PFSK-1 (cell line): ENCODE measurements around the gene SNU13.

Experiments used
- FOXP2 ChIP-seq: optimal IDR thresholded peaks from 2 replicates; pipeline ENCODE3; 2011; ENCODE audit warnings: borderline replicate concordance, control low read depth, inconsistent platforms; ENCODE audit not compliant: insufficient read depth; ENCODE audit errors: extremely low read length, extremely low read depth
- POLR2AphosphoS5 ChIP-seq: IDR thresholded peaks from 2 replicates; pipeline ENCODE4 v1.6.1; 2012; ENCODE audit warnings: low read depth, mild to moderate bottlenecking, control low read depth, low read length, moderate library complexity
- SIN3A ChIP-seq: IDR thresholded peaks from 2 replicates; pipeline ENCODE4 v1.6.1; 2012; ENCODE audit warnings: mild to moderate bottlenecking, low read length, moderate library complexity, borderline replicate concordance; ENCODE audit not compliant: insufficient read depth
- TAF1 ChIP-seq: IDR thresholded peaks from 2 replicates; pipeline ENCODE4 v1.6.1; 2012; ENCODE audit warnings: low read length, control low read depth, borderline replicate concordance; ENCODE audit not compliant: insufficient read depth
- TF ChIP-seq, protein P1 (sequence below), 2 experiments: IDR thresholded peaks; 2 replicates each; pipeline versions ENCODE4 v1.6.1 to v1.8.0; 2011 to 2012; ENCODE audit warnings: low read depth in 2 of 2, low read length in 2 of 2, control low read depth in 1 of 2, inconsistent platforms in 1 of 2, mild to moderate bottlenecking in 1 of 2, moderate library complexity in 1 of 2; ENCODE audit not compliant: insufficient read depth in 1 of 2

Gene SNU13

DNA sequence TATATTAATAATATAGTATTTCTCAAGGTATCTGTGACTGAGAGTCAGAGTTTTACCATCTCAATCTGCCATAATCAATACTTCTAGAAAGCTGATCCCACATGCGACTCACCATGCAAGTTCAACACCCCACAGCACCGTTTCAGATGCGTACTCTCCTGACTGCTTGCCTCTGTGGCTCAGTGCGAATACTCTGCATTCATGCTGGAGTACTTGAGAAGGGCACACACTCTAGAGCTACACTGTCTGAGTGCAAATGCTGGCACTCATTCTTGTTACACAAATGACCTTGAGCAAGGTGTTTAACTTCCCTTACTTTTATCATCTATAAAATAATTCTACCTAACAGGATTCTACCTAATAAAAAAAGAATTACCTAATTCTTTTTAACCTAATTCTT, 12.5 kb downstream of the SNU13 start:
- TF ChIP-seq, protein P1, sequence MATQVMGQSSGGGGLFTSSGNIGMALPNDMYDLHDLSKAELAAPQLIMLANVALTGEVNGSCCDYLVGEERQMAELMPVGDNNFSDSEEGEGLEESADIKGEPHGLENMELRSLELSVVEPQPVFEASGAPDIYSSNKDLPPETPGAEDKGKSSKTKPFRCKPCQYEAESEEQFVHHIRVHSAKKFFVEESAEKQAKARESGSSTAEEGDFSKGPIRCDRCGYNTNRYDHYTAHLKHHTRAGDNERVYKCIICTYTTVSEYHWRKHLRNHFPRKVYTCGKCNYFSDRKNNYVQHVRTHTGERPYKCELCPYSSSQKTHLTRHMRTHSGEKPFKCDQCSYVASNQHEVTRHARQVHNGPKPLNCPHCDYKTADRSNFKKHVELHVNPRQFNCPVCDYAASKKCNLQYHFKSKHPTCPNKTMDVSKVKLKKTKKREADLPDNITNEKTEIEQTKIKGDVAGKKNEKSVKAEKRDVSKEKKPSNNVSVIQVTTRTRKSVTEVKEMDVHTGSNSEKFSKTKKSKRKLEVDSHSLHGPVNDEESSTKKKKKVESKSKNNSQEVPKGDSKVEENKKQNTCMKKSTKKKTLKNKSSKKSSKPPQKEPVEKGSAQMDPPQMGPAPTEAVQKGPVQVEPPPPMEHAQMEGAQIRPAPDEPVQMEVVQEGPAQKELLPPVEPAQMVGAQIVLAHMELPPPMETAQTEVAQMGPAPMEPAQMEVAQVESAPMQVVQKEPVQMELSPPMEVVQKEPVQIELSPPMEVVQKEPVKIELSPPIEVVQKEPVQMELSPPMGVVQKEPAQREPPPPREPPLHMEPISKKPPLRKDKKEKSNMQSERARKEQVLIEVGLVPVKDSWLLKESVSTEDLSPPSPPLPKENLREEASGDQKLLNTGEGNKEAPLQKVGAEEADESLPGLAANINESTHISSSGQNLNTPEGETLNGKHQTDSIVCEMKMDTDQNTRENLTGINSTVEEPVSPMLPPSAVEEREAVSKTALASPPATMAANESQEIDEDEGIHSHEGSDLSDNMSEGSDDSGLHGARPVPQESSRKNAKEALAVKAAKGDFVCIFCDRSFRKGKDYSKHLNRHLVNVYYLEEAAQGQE (IDR thresholded peaks at IDR 0.05; ENCODE audit: insufficient read depth in 1 of 2, low read depth in 2 of 2, low read length in 2 of 2) = no peak
- no peak for TF ChIP-seq SIN3A
- TF ChIP-seq POLR2AphosphoS5 = no peak
- no peak for TF ChIP-seq TAF1
- no peak for TF ChIP-seq FOXP2

DNA sequence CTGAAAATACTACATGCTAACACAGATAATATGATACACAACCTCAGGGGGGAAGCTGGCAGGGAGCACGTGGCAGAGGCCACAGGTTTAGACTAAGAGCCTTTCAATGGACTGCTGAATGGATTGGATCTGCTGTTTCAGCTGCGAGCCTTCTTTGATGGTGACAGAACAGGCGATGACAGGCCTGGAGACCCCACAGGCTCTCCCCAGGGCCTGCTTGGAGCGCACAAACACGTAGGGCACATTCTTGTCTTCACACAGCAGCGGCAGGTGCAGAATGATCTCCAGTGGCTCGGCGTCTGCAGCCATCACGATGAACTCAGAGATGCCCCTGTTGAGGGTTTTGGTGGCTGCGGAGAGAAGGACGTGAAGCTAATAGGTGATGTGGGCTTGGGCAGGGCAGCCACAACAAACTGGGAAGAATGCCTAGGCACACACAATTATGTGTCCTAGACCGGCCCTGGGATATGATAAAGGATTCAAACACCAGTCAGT, 13.8 kb downstream of the SNU13 start:
- TF ChIP-seq TAF1 (no peak), FOXP2 (no peak), POLR2AphosphoS5 (no peak), SIN3A (no peak)
- TF ChIP-seq, protein P1 (IDR thresholded peaks at IDR 0.05; ENCODE audit: insufficient read depth in 1 of 2, low read depth in 2 of 2, low read length in 2 of 2) = no peak

DNA sequence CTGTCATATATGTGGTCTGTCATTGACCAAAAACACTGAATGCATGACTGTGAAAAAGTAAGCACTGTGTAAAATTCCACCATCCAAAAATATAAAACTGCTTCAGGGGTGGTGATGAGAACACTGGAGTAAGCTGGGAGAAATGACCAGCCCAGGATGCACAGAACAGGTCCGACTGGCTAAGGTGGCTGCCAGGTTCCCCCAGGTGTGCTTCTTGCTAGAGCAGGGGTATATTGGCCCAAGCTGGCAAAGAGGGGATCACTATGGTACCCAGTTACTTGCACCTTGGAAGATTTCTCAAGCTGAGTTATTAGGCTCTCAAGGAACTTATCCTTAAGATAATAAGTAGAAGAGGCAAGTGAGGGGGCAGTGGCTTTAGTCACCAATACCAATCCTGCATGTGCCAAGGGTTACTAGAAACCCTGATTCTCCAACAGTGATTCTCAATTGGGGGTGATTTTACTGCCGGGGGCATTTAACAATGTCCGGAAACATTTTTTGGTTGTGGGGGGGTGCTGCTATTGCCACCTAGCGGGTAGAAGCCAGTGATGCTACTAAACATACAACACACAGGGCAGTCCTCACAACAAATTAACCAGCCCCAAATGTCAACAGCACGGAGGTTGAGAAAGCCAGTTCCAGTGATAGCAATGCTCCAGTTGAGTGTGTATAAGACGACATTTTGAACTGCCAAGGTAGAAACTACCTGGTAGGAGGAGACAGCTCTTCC, 15.7 kb downstream of the SNU13 start:
- TF ChIP-seq FOXP2 (no peak), SIN3A (no peak), POLR2AphosphoS5 (no peak), TAF1 (no peak)
- TF ChIP-seq, protein P1 (IDR thresholded peaks at IDR 0.05; ENCODE audit: insufficient read depth in 1 of 2, low read depth in 2 of 2, low read length in 2 of 2) = no peak

DNA sequence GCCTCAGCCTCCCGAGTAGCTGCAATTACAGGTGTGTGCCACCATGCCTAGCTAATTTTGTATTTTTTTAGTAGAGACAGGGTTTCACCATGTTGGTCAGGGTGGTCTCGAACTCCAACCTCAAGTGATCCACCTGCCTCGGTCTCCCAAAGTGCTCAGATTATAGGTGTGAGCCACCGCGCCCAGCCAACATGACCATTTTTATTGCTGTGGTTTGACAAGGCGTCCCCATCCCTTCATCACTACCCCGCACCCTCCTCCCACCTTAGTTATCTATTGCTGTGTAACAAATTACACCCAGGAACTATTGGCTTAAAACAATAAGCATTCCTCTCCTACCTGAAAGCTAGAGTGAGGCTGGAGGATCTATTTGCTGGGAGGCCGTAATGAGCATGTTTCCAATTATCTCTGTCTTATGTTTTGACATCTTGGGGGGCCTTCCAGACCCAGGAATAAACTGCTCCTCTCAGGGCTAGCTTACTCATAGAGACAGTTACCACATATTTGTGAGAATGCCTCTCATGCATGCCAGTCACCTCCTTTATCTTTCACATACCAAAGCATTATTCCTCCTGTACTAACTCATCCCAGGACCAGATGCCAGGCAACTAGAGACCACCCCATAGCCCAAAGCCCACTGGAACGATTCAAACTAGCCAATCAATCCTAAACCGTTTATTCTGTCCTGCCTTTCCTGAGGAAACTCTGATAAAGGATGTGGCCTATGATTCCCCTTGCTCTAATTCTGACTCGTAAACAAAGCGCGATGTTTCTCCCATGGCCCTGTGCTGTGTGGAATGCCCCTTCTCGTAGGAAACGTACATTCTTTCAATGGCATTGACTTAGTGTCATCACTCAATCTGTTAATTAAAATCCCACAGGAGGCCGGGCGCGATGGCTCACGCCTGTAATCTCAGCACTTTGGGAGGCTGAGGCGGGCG, 19.4 kb downstream of the SNU13 start:
- TF ChIP-seq, protein P1 (IDR thresholded peaks at IDR 0.05; ENCODE audit: insufficient read depth in 1 of 2, low read depth in 2 of 2, low read length in 2 of 2) = no peak
- TF ChIP-seq POLR2AphosphoS5 (no peak), TAF1 (no peak), SIN3A (no peak), FOXP2 (no peak)
